Sigmoid colon (tissue), 7 donors: ENCODE data around the gene GLB1L3. TPM values are rescaled to one million over a fixed set of nuclear protein-coding genes. Genes with fewer than 3 reads are reported as not detected.
"Not testable (repeated sequence)": the region's sequence is repeated elsewhere in the genome, so short reads cannot be mapped to it uniquely, and the experiment has no call there.

Source experiments
- DNase-seq: peaks from one replicate; pipeline ENCODE4 v3.0.0-alpha.2; 2019
- H3K27ac ChIP-seq, 4 donors: fragments of 200-600 bp; sonication (generic); one replicate each; pipeline ENCODE4 v1.5.1; 2016 to 2019; ENCODE audit warnings: mild to moderate bottlenecking in 1 of 4
- H3K27me3 ChIP-seq, 3 donors: fragments of 200-600 bp; sonication (generic); one replicate each; pipeline ENCODE4 v1.5.1; 2019; ENCODE audit warnings: mild to moderate bottlenecking in 1 of 3
- H3K36me3 ChIP-seq, 4 donors: fragments of 200-600 bp; sonication (generic); one replicate each; pipeline ENCODE4 v1.5.1; 2016 to 2019
- H3K4me1 ChIP-seq, 4 donors: fragments of 200-600 bp; sonication (generic); one replicate each; pipeline ENCODE4 v1.5.1; 2017 to 2019
- H3K4me3 ChIP-seq, 4 donors: fragments of 200-600 bp; sonication (generic); one replicate each; pipeline ENCODE4 v1.5.1; 2017 to 2019; ENCODE audit warnings: mild to moderate bottlenecking in 2 of 4, moderate library complexity in 1 of 4
- H3K9me3 ChIP-seq, 4 donors: fragments of 200-600 bp in 3 of 4; sonication (generic) in 3 of 4; one replicate each; pipeline versions ENCODE4 v1.5.1 to v1.6.1; 2013 to 2019
- EP300 ChIP-seq, 4 donors: sonication (generic); formaldehyde crosslinking; IDR thresholded peaks; one replicate each; pipeline ENCODE4 v1.6.1; 2017; ENCODE audit warnings: antibody characterized with exemption in 4 of 4
- POLR2A ChIP-seq, 2 donors: fragments of 450-650 bp; IDR thresholded peaks; one replicate each; pipeline ENCODE4 v1.6.1; 2016; ENCODE audit warnings: antibody characterized with exemption in 2 of 2, mild to moderate bottlenecking in 2 of 2, moderate library complexity in 2 of 2
- POLR2AphosphoS5 ChIP-seq, 4 donors: sonication (generic); formaldehyde crosslinking; IDR thresholded peaks; one replicate each; pipeline ENCODE4 v1.6.1; 2017; ENCODE audit warnings: antibody characterized with exemption in 4 of 4
- WGBS, 2 donors: extraction: QIAGEN DNeasy Blood & Tissue Kit; methylation state at CpG; one replicate each; pipeline ENCODE4 v1.1.7; 2013; 5-methylcytosine and 5-hydroxymethylcytosine counted together
- intact Hi-C: fragments of 100-400 bp; cut with DNase I; formaldehyde crosslinking; loops from one replicate; pipeline ENCODE4 v1.15.1; 2023
- polyA plus RNA-seq, 3 donors: library from polyadenylated mRNA; stranded (reverse); fragments of 200-250 nt; gene quantifications; one replicate each; pipeline ENCODE4 v1.2.3, GENCODE V29; 2013
- total RNA-seq, 4 donors: library from RNA; depleted of rRNA; stranded (reverse); fragments of >200 nt; gene quantifications; one replicate each; pipeline ENCODE4 v1.1.0, GENCODE V29; 2016
- TF ChIP-seq, protein P1 (sequence below), 4 experiments: fragments of 450-650 bp in 3 of 4; fragments of 200-600 bp in 1 of 4; IDR thresholded peaks; one replicate each; pipeline ENCODE4 v1.5.1; 2016 to 2019; ENCODE audit warnings: antibody characterized with exemption in 4 of 4, mild to moderate bottlenecking in 3 of 4, moderate library complexity in 2 of 4
- donor health status: healthy with polysubstance abuse.
- donor health status: Bipolar disorder and iron deficiency.
- donor health status: healthy.

The GLB1L3 gene
- total and polyA plus RNA-seq, 7 donors = 0.25 to 8.9 (median 1.1) TPM; not detected in 2

DNA sequence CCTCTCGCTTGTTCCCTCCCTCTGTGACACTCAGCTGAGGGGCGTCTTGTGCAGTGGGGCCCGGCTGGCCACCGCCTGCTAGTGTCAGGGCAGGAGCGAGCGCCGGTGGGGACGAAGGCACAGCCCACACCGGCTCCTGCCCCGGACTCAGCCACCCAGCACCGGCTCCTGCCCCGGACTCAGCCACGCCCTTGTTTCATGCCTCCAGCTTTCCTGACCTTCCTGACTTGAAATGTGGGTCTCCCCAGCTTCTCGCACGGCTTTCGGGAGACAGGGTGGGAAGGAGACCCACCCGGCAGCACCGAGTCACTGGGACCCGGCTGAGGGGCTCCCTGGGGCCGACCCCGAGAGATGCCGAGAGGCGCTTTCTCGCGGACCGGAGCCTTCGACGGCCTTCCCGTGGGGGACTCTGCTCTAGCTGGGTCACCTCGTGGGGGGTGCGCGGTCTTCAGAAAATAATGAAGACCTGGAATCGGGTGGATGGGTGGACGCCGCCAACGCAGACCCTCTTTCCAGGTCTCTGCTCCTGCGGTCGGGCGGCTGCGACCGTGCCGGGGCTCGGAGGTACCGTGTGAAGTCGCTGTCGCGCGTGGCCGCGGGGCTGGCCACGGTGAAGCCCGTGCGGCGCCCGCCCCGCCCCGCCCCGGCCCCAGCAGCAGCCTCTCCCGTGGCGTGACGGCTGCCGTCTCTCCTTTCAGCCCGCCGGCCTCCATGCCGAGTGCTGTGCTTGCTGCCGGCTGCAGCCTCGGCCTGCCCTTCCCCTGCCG is 65.8 kb downstream of the GLB1L3 start:
- intact Hi-C loops = no loop called here
- Histone ChIP-seq H3K36me3 (peaks cover 0 to 34% (median 0%) of the 10 kb centered on the region in 4 donors), H3K4me1 (peaks cover 0 to 9% (median 5%) of the 10 kb centered on the region in 4 donors), H3K27me3 (no peaks in the 10 kb centered on the region), H3K9me3 (no peaks in the 10 kb centered on the region), H3K27ac (no peak overlapping the region), H3K4me3 (no peak overlapping the region)
- TF ChIP-seq EP300 (IDR thresholded peaks at IDR 0.05) = no peak
- no peak for TF ChIP-seq POLR2A (IDR thresholded peaks at IDR 0.05)
- TF ChIP-seq POLR2AphosphoS5 (IDR thresholded peaks at IDR 0.05) = no peak
- TF ChIP-seq, protein P1, sequence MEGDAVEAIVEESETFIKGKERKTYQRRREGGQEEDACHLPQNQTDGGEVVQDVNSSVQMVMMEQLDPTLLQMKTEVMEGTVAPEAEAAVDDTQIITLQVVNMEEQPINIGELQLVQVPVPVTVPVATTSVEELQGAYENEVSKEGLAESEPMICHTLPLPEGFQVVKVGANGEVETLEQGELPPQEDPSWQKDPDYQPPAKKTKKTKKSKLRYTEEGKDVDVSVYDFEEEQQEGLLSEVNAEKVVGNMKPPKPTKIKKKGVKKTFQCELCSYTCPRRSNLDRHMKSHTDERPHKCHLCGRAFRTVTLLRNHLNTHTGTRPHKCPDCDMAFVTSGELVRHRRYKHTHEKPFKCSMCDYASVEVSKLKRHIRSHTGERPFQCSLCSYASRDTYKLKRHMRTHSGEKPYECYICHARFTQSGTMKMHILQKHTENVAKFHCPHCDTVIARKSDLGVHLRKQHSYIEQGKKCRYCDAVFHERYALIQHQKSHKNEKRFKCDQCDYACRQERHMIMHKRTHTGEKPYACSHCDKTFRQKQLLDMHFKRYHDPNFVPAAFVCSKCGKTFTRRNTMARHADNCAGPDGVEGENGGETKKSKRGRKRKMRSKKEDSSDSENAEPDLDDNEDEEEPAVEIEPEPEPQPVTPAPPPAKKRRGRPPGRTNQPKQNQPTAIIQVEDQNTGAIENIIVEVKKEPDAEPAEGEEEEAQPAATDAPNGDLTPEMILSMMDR (IDR thresholded peaks at IDR 0.05) = no peak
- WGBS, 2 donors = 94% methylated on average over 68 of the region's 68 CpGs
- DNase-seq = peak; percentile 57

DNA sequence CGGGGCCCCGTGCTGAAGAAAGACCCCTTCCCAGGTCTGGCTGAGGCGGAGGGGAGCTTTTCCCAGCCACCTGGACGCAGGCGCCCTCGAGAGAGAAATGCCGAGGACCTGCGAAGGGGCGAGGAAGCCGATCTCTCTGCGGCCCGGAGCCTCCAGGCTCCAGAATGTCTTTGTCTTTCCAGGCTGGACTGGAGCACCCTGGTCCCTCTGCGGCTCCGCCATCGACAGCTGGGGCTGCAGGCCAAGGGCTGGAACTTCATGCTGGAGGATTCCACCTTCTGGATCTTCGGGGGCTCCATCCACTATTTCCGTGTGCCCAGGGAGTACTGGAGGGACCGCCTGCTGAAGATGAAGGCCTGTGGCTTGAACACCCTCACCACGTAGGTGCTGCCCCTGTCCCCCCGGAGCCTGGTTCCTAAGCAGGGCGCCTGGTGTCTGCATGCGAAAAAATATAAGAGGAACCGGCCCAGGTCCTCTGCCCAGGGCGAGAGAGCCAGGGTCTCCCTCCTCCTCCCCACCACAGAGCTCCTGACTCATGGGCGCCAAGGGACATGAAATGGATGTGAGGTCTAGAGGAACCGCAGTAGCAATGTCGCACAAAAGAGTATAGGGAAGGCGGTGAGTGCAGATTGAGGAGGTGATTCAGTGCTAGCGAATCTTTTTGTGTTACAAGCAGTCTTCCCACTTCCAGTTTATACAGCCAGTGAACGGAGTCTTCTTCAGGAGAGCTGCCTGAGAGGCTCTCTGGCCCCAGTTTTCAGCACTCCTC is 66.6 kb downstream of the GLB1L3 start:
- Histone ChIP-seq H3K27ac (no peak overlapping the region), H3K27me3 (no peaks in the 10 kb centered on the region), H3K36me3 (peaks cover 0 to 37% (median 0%) of the 10 kb centered on the region in 4 donors), H3K4me1 (peaks cover 0 to 9% (median 5%) of the 10 kb centered on the region in 4 donors), H3K4me3 (no peak overlapping the region), H3K9me3 (no peaks in the 10 kb centered on the region)
- 93 to 96% methylated on average over 30 of the region's 30 CpGs for WGBS, 2 donors
- DNase-seq = peak; percentile 49
- TF ChIP-seq POLR2AphosphoS5 (IDR thresholded peaks at IDR 0.05) = no peak
- TF ChIP-seq POLR2A (IDR thresholded peaks at IDR 0.05) = no peak
- no peak for TF ChIP-seq EP300 (IDR thresholded peaks at IDR 0.05)
- TF ChIP-seq, protein P1 (IDR thresholded peaks at IDR 0.05) = no peak
- intact Hi-C loops = no loop called here

DNA sequence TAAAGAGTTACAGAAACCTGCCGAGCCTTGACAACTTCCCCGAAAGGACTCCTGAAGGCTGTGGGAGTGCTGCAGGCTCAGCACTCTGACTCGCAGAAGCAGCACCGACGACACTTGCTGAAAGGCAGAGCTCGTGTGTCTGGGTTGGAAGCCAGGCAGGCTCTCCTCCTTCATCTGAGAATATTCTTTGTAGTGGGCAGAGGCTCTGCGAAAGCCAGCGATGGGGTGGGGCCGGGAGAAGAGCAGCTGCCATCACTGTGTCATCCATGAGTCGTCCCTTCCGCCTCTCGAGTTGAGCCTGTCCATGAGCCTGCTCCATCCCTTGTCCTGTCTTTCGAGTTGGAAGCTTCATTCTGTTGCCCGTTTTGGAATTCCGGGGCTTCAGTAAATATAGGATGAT is 67.5 kb downstream of the GLB1L3 start:
- DNase-seq = no peak
- intact Hi-C loops = no loop called here
- H3K36me3 ChIP-seq = peaks cover 0 to 31% (median 0%) of the 10 kb centered on the region in 4 donors
- 88 to 92% methylated on average over 15 of the region's 15 CpGs for WGBS, 2 donors
- no peaks in the 10 kb centered on the region for H3K9me3 ChIP-seq
- TF ChIP-seq POLR2A (IDR thresholded peaks at IDR 0.05) = no peak
- TF ChIP-seq, protein P1 (IDR thresholded peaks at IDR 0.05) = no peak
- no peak for TF ChIP-seq POLR2AphosphoS5 (IDR thresholded peaks at IDR 0.05)
- TF ChIP-seq EP300 (IDR thresholded peaks at IDR 0.05) = no peak
- H3K27ac ChIP-seq = no peak overlapping the region
- peaks cover 0 to 9% (median 5%) of the 10 kb centered on the region in 4 donors for H3K4me1 ChIP-seq
- H3K4me3 ChIP-seq = no peak overlapping the region
- H3K27me3 ChIP-seq = no peaks in the 10 kb centered on the region

DNA sequence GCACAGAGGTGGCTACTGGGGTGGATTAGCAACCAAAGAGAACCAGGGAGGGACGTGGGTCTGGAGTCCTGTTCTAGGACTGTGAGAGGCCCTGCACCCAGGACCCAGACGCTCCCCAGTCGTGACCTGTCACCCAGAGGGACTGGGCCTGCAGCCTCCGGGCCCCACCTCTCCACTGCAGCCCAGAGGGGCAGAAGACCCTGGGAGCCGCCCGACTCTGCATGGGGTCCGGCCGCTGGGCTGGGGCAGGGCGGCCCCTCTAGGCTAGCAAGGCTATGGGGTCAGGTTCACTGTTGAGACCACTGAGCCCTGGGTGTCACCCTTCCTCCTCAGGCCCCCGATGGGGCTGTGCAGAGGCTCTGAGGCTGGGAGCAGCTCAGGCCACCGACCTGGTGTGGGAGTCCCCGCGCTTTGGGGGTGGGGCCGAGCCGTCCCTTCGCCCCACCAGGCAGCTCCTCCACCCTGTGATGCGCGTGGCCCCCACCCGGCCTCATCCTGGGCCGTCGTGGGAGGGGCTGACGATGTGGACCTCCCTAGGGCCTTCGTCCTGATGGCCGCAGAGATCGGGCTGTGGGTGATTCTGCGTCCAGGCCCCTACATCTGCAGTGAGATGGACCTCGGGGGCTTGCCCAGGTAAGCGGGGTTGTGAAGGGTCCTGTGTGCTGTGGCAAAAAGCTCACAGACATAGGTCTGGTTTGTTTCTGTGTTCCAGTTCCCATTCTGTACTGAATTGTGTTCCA is 68.5 kb downstream of the GLB1L3 start:
- H3K4me1 ChIP-seq, H3K4me3 ChIP-seq, H3K27me3 ChIP-seq, intact Hi-C loops, H3K9me3 ChIP-seq, DNase-seq, H3K27ac ChIP-seq: not testable (repeated sequence)
- peaks cover 0 to 38% (median 0%) of the 10 kb centered on the region in 4 donors for H3K36me3 ChIP-seq
- 85 to 86% methylated on average over 28 of the region's 28 CpGs for WGBS, 2 donors

DNA sequence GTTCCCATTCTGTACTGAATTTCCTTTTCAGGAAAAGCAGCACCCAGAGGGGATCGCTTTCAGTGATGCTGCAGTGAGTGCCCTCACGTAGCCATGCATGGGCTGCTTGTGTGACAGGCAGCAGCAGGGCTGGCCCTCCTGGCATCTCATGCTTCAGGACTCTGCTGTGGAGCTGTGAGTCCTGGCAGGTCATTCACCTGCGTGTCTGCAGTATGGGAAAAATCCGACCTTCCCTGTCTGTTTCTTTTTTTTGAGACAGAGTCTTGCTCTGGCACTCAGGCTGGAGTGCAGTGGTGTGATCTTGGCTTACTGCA is 69.0 kb downstream of the GLB1L3 start:
- Histone ChIP-seq H3K4me3 (no peak overlapping the region), H3K27ac (no peak overlapping the region), H3K36me3 (peaks cover 0 to 44% (median 0%) of the 10 kb centered on the region in 4 donors), H3K27me3 (no peaks in the 10 kb centered on the region), H3K9me3 (no peaks in the 10 kb centered on the region), H3K4me1 (peaks cover 0 to 7% (median 4%) of the 10 kb centered on the region in 4 donors)
- intact Hi-C loops = no loop called here
- TF ChIP-seq, protein P1 (IDR thresholded peaks at IDR 0.05) = no peak
- TF ChIP-seq POLR2AphosphoS5 (IDR thresholded peaks at IDR 0.05) (no peak), EP300 (IDR thresholded peaks at IDR 0.05) (no peak), POLR2A (IDR thresholded peaks at IDR 0.05) (no peak)
- no peak for DNase-seq
- WGBS, 2 donors = 87 to 93% methylated on average over 4 of the region's 4 CpGs
